ENCODE data around the gene PCDHGA1. TPM values are rescaled to one million over a fixed set of nuclear protein-coding genes. Genes with fewer than 3 reads are reported as not detected.

Gene PCDHGA1
- total RNA-seq, 1 experiment from 2014 or later, result 0.35 TPM

- Mint-ChIP-seq H3K4me3 (ENCODE audit: unreplicated experiment) (no peak overlapping the region), H3K36me3 (ENCODE audit: insufficient read depth, unreplicated experiment) (peaks cover 74% of the 10 kb centered on the region), H3K4me1 (ENCODE audit: insufficient read depth, unreplicated experiment) (peaks cover 62% of the 10 kb centered on the region), H3K27ac (ENCODE audit: low read depth, unreplicated experiment) (no peak overlapping the region), H3K9me3 (ENCODE audit: unreplicated experiment) (no peaks in the 10 kb centered on the region), H3K27me3 (ENCODE audit: insufficient read depth, unreplicated experiment) (no peaks in the 10 kb centered on the region)
- no TSS peak for BruUV-seq (replicated peaks)
- intact Hi-C loops (cut with micrococcal nuclease), result no loop called here
- no peak for TF ChIP-seq CTCF (IDR thresholded peaks at IDR 0.05; ENCODE audit: unreplicated experiment)
- peak; percentile 36 for DNase-seq (ENCODE audit: unreplicated experiment)
- CTCF ChIA-PET, result interaction anchor here (0.6 to 11.5 kb wide), 10 partner anchors 12 to 817 kb away, joined by 3 to 152 read pairs (median 3); no protein-coding TSS in a partner anchor
- POLR2A ChIA-PET, result interaction anchor here (13.3 kb wide), 1 partner anchor 40 kb away, joined by 167 read pairs; no protein-coding TSS in a partner anchor
Observed at GRCh38 chr5:141518618-141519015, 188.3 kb downstream of the PCDHGA1 start.

- H3K27me3 Mint-ChIP-seq (ENCODE audit: insufficient read depth, unreplicated experiment), result no peaks in the 10 kb centered on the region
- no peak for TF ChIP-seq CTCF (IDR thresholded peaks at IDR 0.05; ENCODE audit: unreplicated experiment)
- POLR2A ChIA-PET, result interaction anchor here (1.4 to 13.3 kb wide), 7 partner anchors 10 to 117 kb away, joined by 4 to 167 read pairs (median 8); partner anchors contain the start of genes HDAC3, PCDHGC3 and RELL2
- intact Hi-C loops (cut with micrococcal nuclease), result loop anchor here (5.0 kb wide), 1 partner anchor 478 kb away; no protein-coding TSS in a partner anchor
- DNase-seq (ENCODE audit: unreplicated experiment), result no peak
- H3K27ac Mint-ChIP-seq (ENCODE audit: low read depth, unreplicated experiment), result peak overlapping the region; percentile 82
- CTCF ChIA-PET, result interaction anchor here (0.6 to 15.4 kb wide), 15 partner anchors 8 to 385 kb away, joined by 3 to 191 read pairs (median 6); partner anchors contain the start of genes PCDHB14, PCDHB5, PCDHGB7 and PCDHGC3
- H3K36me3 Mint-ChIP-seq (ENCODE audit: insufficient read depth, unreplicated experiment), result peaks cover 74% of the 10 kb centered on the region
- no TSS peak for BruUV-seq (replicated peaks)
- H3K4me3 Mint-ChIP-seq (ENCODE audit: unreplicated experiment), result peak overlapping the region; percentile 33
- H3K4me1 Mint-ChIP-seq (ENCODE audit: insufficient read depth, unreplicated experiment), result peaks cover 56% of the 10 kb centered on the region
- H3K9me3 Mint-ChIP-seq (ENCODE audit: unreplicated experiment), result no peaks in the 10 kb centered on the region
Observed at GRCh38 chr5:141519605-141520565, 189.6 kb downstream of the PCDHGA1 start.

- CTCF ChIA-PET, result interaction anchor here (0.5 to 15.4 kb wide), 26 partner anchors 9 to 1278 kb away, joined by 3 to 191 read pairs (median 5); partner anchors contain the start of genes PCDHB10, PCDHB11, PCDHB14 and PCDHB5
- Mint-ChIP-seq H3K4me3 (ENCODE audit: unreplicated experiment) (peak overlapping the region; percentile 10), H3K36me3 (ENCODE audit: insufficient read depth, unreplicated experiment) (peaks cover 83% of the 10 kb centered on the region), H3K27me3 (ENCODE audit: insufficient read depth, unreplicated experiment) (no peaks in the 10 kb centered on the region), H3K27ac (ENCODE audit: low read depth, unreplicated experiment) (peak overlapping the region; percentile 82), H3K4me1 (ENCODE audit: insufficient read depth, unreplicated experiment) (peaks cover 47% of the 10 kb centered on the region), H3K9me3 (ENCODE audit: unreplicated experiment) (no peaks in the 10 kb centered on the region)
- intact Hi-C loops (cut with micrococcal nuclease), result loop anchor here (1.0 to 5.0 kb wide), 2 partner anchors 12 to 479 kb away; no protein-coding TSS in a partner anchor
- DNase-seq (ENCODE audit: unreplicated experiment), result peak; percentile 99
- TF ChIP-seq CTCF (IDR thresholded peaks at IDR 0.05; ENCODE audit: unreplicated experiment), result no peak
- POLR2A ChIA-PET, result interaction anchor here (0.7 to 13.3 kb wide), 24 partner anchors 9 to 481 kb away, joined by 3 to 167 read pairs (median 4); partner anchors contain the start of genes DIAPH1, HDAC3, PCDHB11 and PCDHB14
- BruUV-seq (replicated peaks), result no TSS peak
Observed at GRCh38 chr5:141521244-141521781, 191.0 kb downstream of the PCDHGA1 start.

Data from MCF 10A (cell line).